Hepatocyte (in vitro differentiated cells): ENCODE data around the gene LMBRD2.

Source experiments
- EZH2 ChIP-seq: fragments of 200-600 bp; sonication (generic); IDR thresholded peaks from 2 replicates; pipeline ENCODE4 v1.6.1; 2016; ENCODE audit warnings: antibody characterized with exemption, mild to moderate bottlenecking, borderline replicate concordance
- TF ChIP-seq, protein P1 (sequence below): fragments of 200-600 bp; sonication (generic); IDR thresholded peaks from 2 replicates; pipeline ENCODE4 v1.5.1; 2016; ENCODE audit warnings: antibody characterized with exemption, mild to moderate bottlenecking; ENCODE audit not compliant: poor library complexity

DNA sequence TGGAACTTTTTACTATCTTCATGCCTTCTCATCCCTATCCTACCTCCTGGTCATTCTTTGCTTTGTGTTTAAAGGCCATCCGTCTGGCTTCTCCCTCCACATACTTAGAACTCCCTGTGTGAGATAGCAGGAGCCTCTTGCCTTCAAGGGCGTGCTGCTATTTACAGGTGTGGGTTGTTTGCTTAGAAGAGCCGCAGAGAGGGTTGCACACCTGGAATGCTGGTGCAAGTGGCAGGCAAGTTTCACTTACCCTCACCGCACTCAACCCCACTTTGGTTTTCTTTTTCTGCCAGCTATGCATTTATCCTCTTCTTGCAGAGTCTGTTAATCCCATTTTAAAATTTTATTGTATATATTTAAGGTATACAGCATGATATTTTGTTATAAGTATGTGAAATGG is 12.8 kb upstream of the LMBRD2 start:
- TF ChIP-seq EZH2 = no peak
- TF ChIP-seq, protein P1, sequence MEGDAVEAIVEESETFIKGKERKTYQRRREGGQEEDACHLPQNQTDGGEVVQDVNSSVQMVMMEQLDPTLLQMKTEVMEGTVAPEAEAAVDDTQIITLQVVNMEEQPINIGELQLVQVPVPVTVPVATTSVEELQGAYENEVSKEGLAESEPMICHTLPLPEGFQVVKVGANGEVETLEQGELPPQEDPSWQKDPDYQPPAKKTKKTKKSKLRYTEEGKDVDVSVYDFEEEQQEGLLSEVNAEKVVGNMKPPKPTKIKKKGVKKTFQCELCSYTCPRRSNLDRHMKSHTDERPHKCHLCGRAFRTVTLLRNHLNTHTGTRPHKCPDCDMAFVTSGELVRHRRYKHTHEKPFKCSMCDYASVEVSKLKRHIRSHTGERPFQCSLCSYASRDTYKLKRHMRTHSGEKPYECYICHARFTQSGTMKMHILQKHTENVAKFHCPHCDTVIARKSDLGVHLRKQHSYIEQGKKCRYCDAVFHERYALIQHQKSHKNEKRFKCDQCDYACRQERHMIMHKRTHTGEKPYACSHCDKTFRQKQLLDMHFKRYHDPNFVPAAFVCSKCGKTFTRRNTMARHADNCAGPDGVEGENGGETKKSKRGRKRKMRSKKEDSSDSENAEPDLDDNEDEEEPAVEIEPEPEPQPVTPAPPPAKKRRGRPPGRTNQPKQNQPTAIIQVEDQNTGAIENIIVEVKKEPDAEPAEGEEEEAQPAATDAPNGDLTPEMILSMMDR = no peak
